GM19395 (cell line): Measurements from ENCODE around the gene SIVA1.

Source experiments
- ATAC-seq: cut with Tn5 transposase; IDR thresholded peaks from one replicate; pipeline ENCODE4 v1.9.1; 2021; ENCODE audit warnings: mild to moderate bottlenecking, moderate library complexity; ENCODE audit not compliant: unreplicated experiment

The SIVA1 gene

GRCh38 chr14:104783484-104784217 is 30.7 kb downstream of the SIVA1 start:
- ATAC-seq: no peak

- ATAC-seq: no peak
Measured at GRCh38 chr14:104784218-104784568, 31.2 kb downstream of the SIVA1 start.

- no peak for ATAC-seq
Measured at GRCh38 chr14:104784846-104785707, 32.1 kb downstream of the SIVA1 start.

- no peak for ATAC-seq
Measured at GRCh38 chr14:104785708-104786080, 32.7 kb downstream of the SIVA1 start.

GRCh38 chr14:104786091-104786586 is 33.2 kb downstream of the SIVA1 start:
- ATAC-seq: no peak

GRCh38 chr14:104786726-104787675 is 34.1 kb downstream of the SIVA1 start:
- ATAC-seq: no peak

GRCh38 chr14:104787736-104788135 is 34.8 kb downstream of the SIVA1 start:
- ATAC-seq: no peak

- no peak for ATAC-seq
Measured at GRCh38 chr14:104788161-104788818, 35.3 kb downstream of the SIVA1 start.

- no peak for ATAC-seq
Measured at GRCh38 chr14:104788873-104789663, 36.1 kb downstream of the SIVA1 start.

- ATAC-seq: no peak
Measured at GRCh38 chr14:104789752-104790743, 37.1 kb downstream of the SIVA1 start.

GRCh38 chr14:104791425-104791824 is 38.5 kb downstream of the SIVA1 start:
- no peak for ATAC-seq

GRCh38 chr14:104792101-104792884 is 39.3 kb downstream of the SIVA1 start:
- ATAC-seq: no peak

- ATAC-seq: no peak
Measured at GRCh38 chr14:104792945-104793702, 40.2 kb downstream of the SIVA1 start.

GRCh38 chr14:104793703-104793959 is 40.7 kb downstream of the SIVA1 start:
- ATAC-seq: no peak

- no peak for ATAC-seq
Measured at GRCh38 chr14:104794099-104794498, 41.2 kb downstream of the SIVA1 start.

- ATAC-seq: no peak
Measured at GRCh38 chr14:104794631-104794992, 41.7 kb downstream of the SIVA1 start.
